ENCODE data around the gene PSMD11.

The PSMD11 gene

GRCh38 chr17:32504166-32504990 lies 60.1 kb downstream of the PSMD11 start:
- H3K4me3 ChIP-seq (ENCODE audit: low read depth in 1 of 2, low read length in 2 of 2) = 0 out of 4 replicates have a peak overlapping the region, but pooled peaks of 1 of the 2 experiments have one; percentile 4
- H3K36me3 ChIP-seq (ENCODE audit: insufficient read depth, low read length) = no peaks in the 10 kb centered on the region
- no peaks in the 10 kb centered on the region for H3K9me3 ChIP-seq (ENCODE audit: insufficient read depth, low read length, severe bottlenecking)
- H4K20me1 ChIP-seq (ENCODE audit: insufficient read depth, low read length) = no peaks in the 10 kb centered on the region
- ATAC-seq (ENCODE audit: insufficient read depth, low read depth) (no peak), DNase-seq (peak; percentile 31)
- peaks cover 28% of the 10 kb centered on the region for H3K4me1 ChIP-seq (ENCODE audit: insufficient read depth, low read length)
- H3K27me3 ChIP-seq (ENCODE audit: insufficient read depth, low read length, poor library complexity) = no peaks in the 10 kb centered on the region
- H3K9ac ChIP-seq (ENCODE audit: low read depth, low read length) = peak overlapping the region; percentile 27
- H2AFZ ChIP-seq (ENCODE audit: low read depth, low read length) = peak overlapping the region; percentile 32; the same call in 1 of the 2 replicates
- H3K4me2 ChIP-seq (ENCODE audit: insufficient read depth, low read length) = peak overlapping the region; percentile 47
- H3K27ac ChIP-seq (ENCODE audit: low read length) = peak overlapping the region; percentile 78
- H3K79me2 ChIP-seq (ENCODE audit: insufficient read depth, low read length) = no peaks in the 10 kb centered on the region
- TF ChIP-seq CTCF (IDR thresholded peaks at IDR 0.05; ENCODE audit: borderline replicate concordance, extremely low read depth, low read length, poor library complexity, severe bottlenecking) = no peak
- TF ChIP-seq EZH2 (IDR thresholded peaks at IDR 0.05; ENCODE audit: borderline replicate concordance, low read depth, low read length, severe bottlenecking) = no peak

- TF ChIP-seq EZH2 (IDR thresholded peaks at IDR 0.05; ENCODE audit: borderline replicate concordance, low read depth, low read length, severe bottlenecking) (no peak), CTCF (IDR thresholded peaks at IDR 0.05; ENCODE audit: borderline replicate concordance, extremely low read depth, low read length, poor library complexity, severe bottlenecking) (no peak)
These were observed 64.6 kb downstream of the PSMD11 start for GRCh38 chr17:32508926-32509325.

GRCh38 chr17:32510466-32510865 lies 66.2 kb downstream of the PSMD11 start:
- Histone ChIP-seq H3K27me3 (ENCODE audit: insufficient read depth, low read length, poor library complexity) (peaks cover 11% of the 10 kb centered on the region), H3K79me2 (ENCODE audit: insufficient read depth, low read length) (no peaks in the 10 kb centered on the region), H3K4me1 (ENCODE audit: insufficient read depth, low read length) (no peaks in the 10 kb centered on the region), H2AFZ (ENCODE audit: low read depth, low read length) (no peak overlapping the region), H3K9ac (ENCODE audit: low read depth, low read length) (no peak overlapping the region), H3K4me2 (ENCODE audit: insufficient read depth, low read length) (no peak overlapping the region), H3K4me3 (ENCODE audit: low read depth in 1 of 2, low read length in 2 of 2) (no peak overlapping the region), H3K9me3 (ENCODE audit: insufficient read depth, low read length, severe bottlenecking) (no peaks in the 10 kb centered on the region), H3K27ac (ENCODE audit: low read length) (no peak overlapping the region), H4K20me1 (ENCODE audit: insufficient read depth, low read length) (no peaks in the 10 kb centered on the region), H3K36me3 (ENCODE audit: insufficient read depth, low read length) (no peaks in the 10 kb centered on the region)
- TF ChIP-seq EZH2 (IDR thresholded peaks at IDR 0.05; ENCODE audit: borderline replicate concordance, low read depth, low read length, severe bottlenecking) = no peak
- no peak for TF ChIP-seq CTCF (IDR thresholded peaks at IDR 0.05; ENCODE audit: borderline replicate concordance, extremely low read depth, low read length, poor library complexity, severe bottlenecking)
- no peak for DNase-seq
- ATAC-seq (ENCODE audit: insufficient read depth, low read depth) = no peak

More at GRCh38 chr17:32508926-32509325, 64.6 kb downstream of the PSMD11 start:
- H3K4me2 ChIP-seq (ENCODE audit: insufficient read depth, low read length) = no peak overlapping the region
- no peaks in the 10 kb centered on the region for H4K20me1 ChIP-seq (ENCODE audit: insufficient read depth, low read length)
- H3K4me1 ChIP-seq (ENCODE audit: insufficient read depth, low read length) = peaks cover 14% of the 10 kb centered on the region
- no peak overlapping the region for H3K4me3 ChIP-seq (ENCODE audit: low read depth in 1 of 2, low read length in 2 of 2)
- DNase-seq (no peak), ATAC-seq (ENCODE audit: insufficient read depth, low read depth) (no peak)
- peaks cover 7% of the 10 kb centered on the region for H3K27me3 ChIP-seq (ENCODE audit: insufficient read depth, low read length, poor library complexity)
- no peak overlapping the region for H2AFZ ChIP-seq (ENCODE audit: low read depth, low read length)
- H3K27ac ChIP-seq (ENCODE audit: low read length) = no peak overlapping the region
- no peaks in the 10 kb centered on the region for H3K36me3 ChIP-seq (ENCODE audit: insufficient read depth, low read length)
- no peaks in the 10 kb centered on the region for H3K9me3 ChIP-seq (ENCODE audit: insufficient read depth, low read length, severe bottlenecking)
- no peaks in the 10 kb centered on the region for H3K79me2 ChIP-seq (ENCODE audit: insufficient read depth, low read length)
- H3K9ac ChIP-seq (ENCODE audit: low read depth, low read length) = no peak overlapping the region
